IPS-20b (cell line): ENCODE data around the gene ANKRD22.

ENCODE experiments used
- H3K27ac ChIP-seq: one replicate; pipeline ENCODE4 v1.5.1; 2013; ENCODE audit warnings: low read length
- H3K27me3 ChIP-seq: 2 replicates; pipeline ENCODE4 v1.6.1; 2013; ENCODE audit warnings: mild to moderate bottlenecking, low read length, inconsistent platforms; ENCODE audit not compliant: insufficient read depth
- H3K36me3 ChIP-seq: 2 replicates; pipeline ENCODE4 v1.6.1; 2013; ENCODE audit warnings: low read depth, mild to moderate bottlenecking, inconsistent platforms, low read length, moderate library complexity; ENCODE audit not compliant: insufficient read depth
- H3K4me1 ChIP-seq: 2 replicates; pipeline ENCODE4 v1.6.1; 2013; ENCODE audit warnings: mild to moderate bottlenecking, control low read depth, inconsistent platforms, low read length, moderate library complexity; ENCODE audit not compliant: insufficient read depth
- H3K4me3 ChIP-seq: 2 replicates; pipeline ENCODE4 v1.5.1; 2013; ENCODE audit warnings: mild to moderate bottlenecking, low read length, inconsistent platforms
- H3K9ac ChIP-seq: 2 replicates; pipeline ENCODE4 v1.6.1; 2013; ENCODE audit warnings: low read depth, mild to moderate bottlenecking, inconsistent platforms, low read length, moderate library complexity
- H3K9me3 ChIP-seq: 2 replicates; pipeline ENCODE4 v1.6.1; 2013; ENCODE audit warnings: mild to moderate bottlenecking, low read depth, low read length, inconsistent platforms; ENCODE audit not compliant: insufficient read depth

Gene ANKRD22

GRCh38 chr10:88874281-88874680, 22.6 kb upstream of the ANKRD22 start:
- H3K9ac ChIP-seq: no peak overlapping the region
- no peaks in the 10 kb centered on the region for H3K36me3 ChIP-seq
- peaks cover 4% of the 10 kb centered on the region; the same call in 1 of the 2 replicates for H3K4me1 ChIP-seq

GRCh38 chr10:88873757-88874156, 22.1 kb upstream of the ANKRD22 start:
- no peak overlapping the region for H3K4me3 ChIP-seq
- H3K9ac ChIP-seq: no peak overlapping the region
- no peaks in the 10 kb centered on the region for H3K36me3 ChIP-seq
- peaks cover 4% of the 10 kb centered on the region; the same call in 1 of the 2 replicates for H3K4me1 ChIP-seq
- H3K27me3 ChIP-seq: peaks cover 7% of the 10 kb centered on the region
- no peaks in the 10 kb centered on the region for H3K9me3 ChIP-seq
- H3K27ac ChIP-seq: no peak overlapping the region

More at GRCh38 chr10:88874281-88874680, 22.6 kb upstream of the ANKRD22 start:
- Histone ChIP-seq H3K9me3 (no peaks in the 10 kb centered on the region), H3K27me3 (peaks cover 12% of the 10 kb centered on the region), H3K27ac (no peak overlapping the region), H3K4me3 (no peak overlapping the region)

- H3K27ac ChIP-seq: no peak overlapping the region
Measured at GRCh38 chr10:88870089-88870488, 18.4 kb upstream of the ANKRD22 start.

GRCh38 chr10:88866454-88866853, 14.8 kb upstream of the ANKRD22 start:
- Histone ChIP-seq H3K9me3 (no peaks in the 10 kb centered on the region), H3K4me1 (peaks cover 4% of the 10 kb centered on the region; the same call in 1 of the 2 replicates), H3K27me3 (no peaks in the 10 kb centered on the region), H3K36me3 (no peaks in the 10 kb centered on the region), H3K4me3 (no peak overlapping the region), H3K9ac (no peak overlapping the region), H3K27ac (no peak overlapping the region)

More at GRCh38 chr10:88870089-88870488, 18.4 kb upstream of the ANKRD22 start:
- no peak overlapping the region for H3K4me3 ChIP-seq
- no peak overlapping the region for H3K9ac ChIP-seq
- peaks cover 4% of the 10 kb centered on the region; the same call in 1 of the 2 replicates for H3K4me1 ChIP-seq
- H3K9me3 ChIP-seq: no peaks in the 10 kb centered on the region
- no peaks in the 10 kb centered on the region for H3K27me3 ChIP-seq
- H3K36me3 ChIP-seq: no peaks in the 10 kb centered on the region

- no peak overlapping the region for H3K27ac ChIP-seq
- H3K4me1 ChIP-seq: peaks cover 4% of the 10 kb centered on the region; the same call in 1 of the 2 replicates
- no peak overlapping the region for H3K9ac ChIP-seq
- H3K27me3 ChIP-seq: no peaks in the 10 kb centered on the region
- no peak overlapping the region for H3K4me3 ChIP-seq
- no peaks in the 10 kb centered on the region for H3K9me3 ChIP-seq
- no peaks in the 10 kb centered on the region for H3K36me3 ChIP-seq
Measured at GRCh38 chr10:88865281-88865876, 13.7 kb upstream of the ANKRD22 start.

GRCh38 chr10:88861036-88861435, 9.4 kb upstream of the ANKRD22 start:
- Histone ChIP-seq H3K9me3 (no peaks in the 10 kb centered on the region), H3K4me3 (no peak overlapping the region), H3K4me1 (no peaks in the 10 kb centered on the region), H3K27me3 (no peaks in the 10 kb centered on the region), H3K9ac (no peak overlapping the region), H3K27ac (no peak overlapping the region), H3K36me3 (no peaks in the 10 kb centered on the region)

- no peaks in the 10 kb centered on the region for H3K4me1 ChIP-seq
- H3K36me3 ChIP-seq: no peaks in the 10 kb centered on the region
- H3K9ac ChIP-seq: no peak overlapping the region
- no peaks in the 10 kb centered on the region for H3K27me3 ChIP-seq
- no peaks in the 10 kb centered on the region for H3K9me3 ChIP-seq
- H3K4me3 ChIP-seq: no peak overlapping the region
- H3K27ac ChIP-seq: no peak overlapping the region
Measured at GRCh38 chr10:88858491-88858890, 6.8 kb upstream of the ANKRD22 start.

- H3K27ac ChIP-seq: no peak overlapping the region
- H3K9ac ChIP-seq: no peak overlapping the region
- H3K4me1 ChIP-seq: no peaks in the 10 kb centered on the region
- H3K9me3 ChIP-seq: no peaks in the 10 kb centered on the region
- no peak overlapping the region for H3K4me3 ChIP-seq
- H3K36me3 ChIP-seq: no peaks in the 10 kb centered on the region
- H3K27me3 ChIP-seq: no peaks in the 10 kb centered on the region
Measured at GRCh38 chr10:88857831-88858230, 6.2 kb upstream of the ANKRD22 start.

GRCh38 chr10:88854684-88855083, 3.0 kb upstream of the ANKRD22 start:
- no peaks in the 10 kb centered on the region for H3K27me3 ChIP-seq
- H3K36me3 ChIP-seq: no peaks in the 10 kb centered on the region
- H3K4me1 ChIP-seq: peaks cover 4% of the 10 kb centered on the region; the same call in 1 of the 2 replicates
- no peak overlapping the region for H3K9ac ChIP-seq
- no peak overlapping the region for H3K4me3 ChIP-seq
- no peak overlapping the region for H3K27ac ChIP-seq
- no peaks in the 10 kb centered on the region for H3K9me3 ChIP-seq

- H3K27me3 ChIP-seq: no peaks in the 10 kb centered on the region
- no peak overlapping the region for H3K27ac ChIP-seq
- H3K4me3 ChIP-seq: no peak overlapping the region
- peaks cover 4% of the 10 kb centered on the region; the same call in 1 of the 2 replicates for H3K4me1 ChIP-seq
- H3K9me3 ChIP-seq: no peaks in the 10 kb centered on the region
- H3K9ac ChIP-seq: no peak overlapping the region
- no peaks in the 10 kb centered on the region for H3K36me3 ChIP-seq
Measured at GRCh38 chr10:88853155-88853881, 1.7 kb upstream of the ANKRD22 start.

GRCh38 chr10:88852327-88852726, 683 bp upstream of the ANKRD22 start:
- Histone ChIP-seq H3K4me1 (peaks cover 4% of the 10 kb centered on the region; the same call in 1 of the 2 replicates), H3K27ac (no peak overlapping the region), H3K27me3 (no peaks in the 10 kb centered on the region), H3K4me3 (no peak overlapping the region), H3K36me3 (no peaks in the 10 kb centered on the region), H3K9me3 (no peaks in the 10 kb centered on the region), H3K9ac (no peak overlapping the region)

- no peaks in the 10 kb centered on the region for H3K36me3 ChIP-seq
- no peak overlapping the region for H3K9ac ChIP-seq
Measured at GRCh38 chr10:88850712-88851111, 932 bp downstream of the ANKRD22 start.

More at GRCh38 chr10:88850712-88851111, 932 bp downstream of the ANKRD22 start:
- Histone ChIP-seq H3K9me3 (no peaks in the 10 kb centered on the region), H3K4me3 (no peak overlapping the region), H3K27ac (no peak overlapping the region), H3K27me3 (no peaks in the 10 kb centered on the region), H3K4me1 (peaks cover 4% of the 10 kb centered on the region; the same call in 1 of the 2 replicates)
